ENCODE results near the gene LTBP2.

Gene LTBP2

GRCh38 chr14:74635847-74636246 lies 23.8 kb upstream of the LTBP2 start:
- Histone ChIP-seq H3K4me1 (ENCODE audit: control insufficient read depth, insufficient read depth, low read length) (peaks cover 5% of the 10 kb centered on the region), H3K9ac (ENCODE audit: low read length) (no peak overlapping the region), H3K27me3 (ENCODE audit: control insufficient read depth, insufficient read depth, low read length) (peaks cover 6% of the 10 kb centered on the region)

GRCh38 chr14:74634964-74635363 lies 22.9 kb upstream of the LTBP2 start:
- H3K4me3 ChIP-seq (ENCODE audit: low read length), result no peak overlapping the region
- H3K4me1 ChIP-seq (ENCODE audit: control insufficient read depth, insufficient read depth, low read length), result peaks cover 5% of the 10 kb centered on the region
- H3K36me3 ChIP-seq (ENCODE audit: control insufficient read depth, insufficient read depth, low read length), result no peaks in the 10 kb centered on the region
- peaks cover 6% of the 10 kb centered on the region for H3K27me3 ChIP-seq (ENCODE audit: control insufficient read depth, insufficient read depth, low read length)
- no peaks in the 10 kb centered on the region for H3K9me3 ChIP-seq (ENCODE audit: control insufficient read depth, low read length)
- H3K9ac ChIP-seq (ENCODE audit: low read length), result no peak overlapping the region

More at GRCh38 chr14:74635847-74636246, 23.8 kb upstream of the LTBP2 start:
- Histone ChIP-seq H3K4me3 (ENCODE audit: low read length) (no peak overlapping the region), H3K9me3 (ENCODE audit: control insufficient read depth, low read length) (no peaks in the 10 kb centered on the region), H3K36me3 (ENCODE audit: control insufficient read depth, insufficient read depth, low read length) (no peaks in the 10 kb centered on the region)

DNA sequence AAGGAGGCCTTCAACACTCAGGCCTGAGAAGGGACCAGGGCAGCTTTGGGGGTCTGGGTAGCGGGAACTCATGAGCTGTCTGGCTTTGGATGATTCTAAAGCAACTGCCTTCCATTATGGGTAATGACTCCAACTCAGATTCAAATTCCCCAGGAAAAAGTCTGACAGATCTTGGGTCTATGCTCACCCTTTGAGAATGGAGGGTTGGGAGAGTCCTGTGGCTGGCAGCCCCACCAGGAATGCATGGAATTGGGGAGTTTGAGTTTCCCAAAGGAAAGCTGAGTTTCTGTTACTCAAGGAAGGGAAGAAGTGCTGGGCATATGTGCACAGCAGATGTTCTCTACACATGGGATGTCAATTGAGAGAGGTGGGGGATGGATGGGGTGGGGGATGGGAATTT lies 22.4 kb upstream of the LTBP2 start:
- H3K36me3 ChIP-seq (ENCODE audit: control insufficient read depth, insufficient read depth, low read length), result no peaks in the 10 kb centered on the region
- no peak overlapping the region for H3K4me3 ChIP-seq (ENCODE audit: low read length)
- H3K27me3 ChIP-seq (ENCODE audit: control insufficient read depth, insufficient read depth, low read length), result peaks cover 6% of the 10 kb centered on the region
- peaks cover 5% of the 10 kb centered on the region for H3K4me1 ChIP-seq (ENCODE audit: control insufficient read depth, insufficient read depth, low read length)
- no peaks in the 10 kb centered on the region for H3K9me3 ChIP-seq (ENCODE audit: control insufficient read depth, low read length)
- H3K9ac ChIP-seq (ENCODE audit: low read length), result no peak overlapping the region

DNA sequence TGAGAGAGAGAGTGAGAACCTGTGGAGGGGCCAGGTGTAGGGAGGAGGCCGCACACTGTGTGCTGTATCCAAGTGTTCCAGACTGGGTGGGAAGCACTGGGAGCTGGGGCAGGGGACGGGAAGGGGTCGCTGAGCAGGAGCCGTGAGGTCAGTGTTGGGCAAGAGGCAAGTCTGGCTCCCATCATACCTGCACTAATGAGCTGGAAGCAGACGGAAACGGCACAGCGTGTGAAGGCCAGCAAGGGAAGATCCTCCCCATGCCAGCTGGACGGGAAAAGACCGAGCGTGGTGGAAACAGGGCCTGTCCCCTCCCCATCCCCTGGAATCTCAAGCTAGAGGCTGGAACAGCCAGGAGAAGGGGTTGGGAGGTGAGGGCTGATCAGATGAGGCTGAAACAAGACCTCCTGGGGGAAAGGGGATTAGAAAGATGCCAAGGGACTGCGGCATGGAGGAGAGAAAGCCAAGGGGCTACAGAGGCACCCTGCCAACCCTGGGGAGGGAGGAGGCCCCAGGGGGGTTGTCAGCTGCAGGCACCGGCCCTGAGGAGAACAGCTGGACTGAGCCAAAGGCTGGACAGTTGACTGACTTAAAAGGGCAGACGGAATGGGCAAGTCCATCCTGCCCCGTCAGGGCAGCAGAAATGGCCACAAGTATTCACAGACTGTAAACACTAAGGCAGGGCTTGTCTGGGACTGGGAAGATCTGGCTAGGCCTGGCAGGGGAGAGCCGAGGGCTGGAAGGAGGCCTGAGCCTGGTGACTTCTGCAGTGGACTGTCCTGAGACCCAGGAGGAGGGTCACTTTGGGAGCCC lies 19.0 kb upstream of the LTBP2 start:
- H3K36me3 ChIP-seq (ENCODE audit: control insufficient read depth, insufficient read depth, low read length), result no peaks in the 10 kb centered on the region
- H3K9me3 ChIP-seq (ENCODE audit: control insufficient read depth, low read length), result no peaks in the 10 kb centered on the region
- no peak overlapping the region for H3K4me3 ChIP-seq (ENCODE audit: low read length)
- H3K9ac ChIP-seq (ENCODE audit: low read length), result no peak overlapping the region
- H3K27me3 ChIP-seq (ENCODE audit: control insufficient read depth, insufficient read depth, low read length), result no peaks in the 10 kb centered on the region
- H3K4me1 ChIP-seq (ENCODE audit: control insufficient read depth, insufficient read depth, low read length), result peaks cover 5% of the 10 kb centered on the region

DNA sequence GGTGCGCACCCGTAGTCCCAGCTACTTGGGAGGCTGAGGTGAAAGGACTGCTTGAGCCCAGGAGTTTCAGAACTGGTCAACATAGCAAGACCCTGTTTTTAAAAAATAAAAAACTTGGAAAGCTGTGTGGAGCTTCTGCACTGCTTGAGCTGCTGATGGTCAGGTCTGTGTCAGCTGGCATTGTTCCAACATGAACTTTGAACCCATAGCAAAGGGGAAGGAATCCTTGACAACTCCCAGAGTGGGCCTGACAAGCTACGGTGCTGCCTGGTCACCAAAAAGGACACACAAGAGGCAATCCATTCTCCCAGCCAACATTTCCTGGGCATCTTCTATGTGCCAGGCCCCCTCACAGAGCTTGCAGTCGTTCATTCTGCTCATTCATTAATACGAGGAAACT lies 16.4 kb upstream of the LTBP2 start:
- Histone ChIP-seq H3K9ac (ENCODE audit: low read length) (no peak overlapping the region), H3K4me1 (ENCODE audit: control insufficient read depth, insufficient read depth, low read length) (peaks cover 6% of the 10 kb centered on the region), H3K4me3 (ENCODE audit: low read length) (no peak overlapping the region), H3K36me3 (ENCODE audit: control insufficient read depth, insufficient read depth, low read length) (no peaks in the 10 kb centered on the region), H3K27me3 (ENCODE audit: control insufficient read depth, insufficient read depth, low read length) (no peaks in the 10 kb centered on the region), H3K9me3 (ENCODE audit: control insufficient read depth, low read length) (no peaks in the 10 kb centered on the region)

GRCh38 chr14:74627076-74627475 lies 15.0 kb upstream of the LTBP2 start:
- H3K4me3 ChIP-seq (ENCODE audit: low read length), result no peak overlapping the region
- no peaks in the 10 kb centered on the region for H3K9me3 ChIP-seq (ENCODE audit: control insufficient read depth, low read length)
- no peaks in the 10 kb centered on the region for H3K36me3 ChIP-seq (ENCODE audit: control insufficient read depth, insufficient read depth, low read length)
- H3K27me3 ChIP-seq (ENCODE audit: control insufficient read depth, insufficient read depth, low read length), result peaks cover 3% of the 10 kb centered on the region
- peaks cover 4% of the 10 kb centered on the region for H3K4me1 ChIP-seq (ENCODE audit: control insufficient read depth, insufficient read depth, low read length)
- no peak overlapping the region for H3K9ac ChIP-seq (ENCODE audit: low read length)

DNA sequence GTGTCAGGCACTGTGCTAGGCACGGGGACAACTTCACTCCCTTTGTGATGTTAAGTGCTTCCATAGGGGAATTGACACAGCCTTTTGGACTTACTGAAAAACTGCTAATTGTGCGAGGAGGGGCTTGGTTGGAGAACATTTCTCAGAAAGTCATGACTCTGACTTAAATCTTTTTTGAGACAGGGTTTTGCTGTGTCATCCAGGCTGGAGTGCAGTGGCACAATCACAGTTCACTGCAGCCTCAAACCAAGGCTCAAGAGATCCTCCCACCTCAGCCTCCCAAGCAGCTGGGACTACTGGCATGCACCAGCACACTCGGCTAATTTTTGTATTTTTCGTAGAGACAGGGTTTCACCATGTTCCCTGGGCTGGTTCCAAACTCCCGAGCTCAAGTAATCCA lies 10.2 kb upstream of the LTBP2 start:
- Histone ChIP-seq H3K36me3 (ENCODE audit: control insufficient read depth, insufficient read depth, low read length) (no peaks in the 10 kb centered on the region), H3K27me3 (ENCODE audit: control insufficient read depth, insufficient read depth, low read length) (peaks cover 14% of the 10 kb centered on the region), H3K4me3 (ENCODE audit: low read length) (no peak overlapping the region), H3K9me3 (ENCODE audit: control insufficient read depth, low read length) (no peaks in the 10 kb centered on the region), H3K9ac (ENCODE audit: low read length) (no peak overlapping the region), H3K4me1 (ENCODE audit: control insufficient read depth, insufficient read depth, low read length) (peaks cover 26% of the 10 kb centered on the region)

GRCh38 chr14:74621556-74621955 lies 9.5 kb upstream of the LTBP2 start:
- no peak overlapping the region for H3K9ac ChIP-seq (ENCODE audit: low read length)
- H3K36me3 ChIP-seq (ENCODE audit: control insufficient read depth, insufficient read depth, low read length), result no peaks in the 10 kb centered on the region
- peaks cover 30% of the 10 kb centered on the region for H3K4me1 ChIP-seq (ENCODE audit: control insufficient read depth, insufficient read depth, low read length)
- H3K9me3 ChIP-seq (ENCODE audit: control insufficient read depth, low read length), result no peaks in the 10 kb centered on the region
- H3K27me3 ChIP-seq (ENCODE audit: control insufficient read depth, insufficient read depth, low read length), result peaks cover 19% of the 10 kb centered on the region
- H3K4me3 ChIP-seq (ENCODE audit: low read length), result no peak overlapping the region

DNA sequence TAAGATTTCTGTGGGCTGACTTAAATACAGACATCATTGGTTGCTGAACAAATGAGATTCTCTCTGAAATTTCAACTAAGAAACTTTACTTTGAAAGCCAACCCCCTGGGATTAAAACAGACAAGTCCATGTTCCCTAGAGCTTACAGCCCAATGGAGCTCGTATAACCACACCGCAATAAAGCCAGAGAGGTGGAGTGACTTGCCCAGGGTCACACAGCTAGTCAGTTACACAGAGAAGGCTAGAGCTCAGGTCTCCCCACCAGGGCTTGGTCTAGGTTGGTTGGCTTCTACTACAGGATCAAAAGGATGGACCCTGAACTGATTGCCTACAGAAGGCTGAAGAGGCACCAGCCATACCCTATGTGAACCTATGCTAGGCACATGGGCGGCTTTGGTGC lies 8.9 kb upstream of the LTBP2 start:
- H3K9me3 ChIP-seq (ENCODE audit: control insufficient read depth, low read length), result no peaks in the 10 kb centered on the region
- peaks cover 24% of the 10 kb centered on the region for H3K27me3 ChIP-seq (ENCODE audit: control insufficient read depth, insufficient read depth, low read length)
- H3K4me3 ChIP-seq (ENCODE audit: low read length), result no peak overlapping the region
- H3K4me1 ChIP-seq (ENCODE audit: control insufficient read depth, insufficient read depth, low read length), result peaks cover 34% of the 10 kb centered on the region
- no peaks in the 10 kb centered on the region for H3K36me3 ChIP-seq (ENCODE audit: control insufficient read depth, insufficient read depth, low read length)
- H3K9ac ChIP-seq (ENCODE audit: low read length), result no peak overlapping the region

DNA sequence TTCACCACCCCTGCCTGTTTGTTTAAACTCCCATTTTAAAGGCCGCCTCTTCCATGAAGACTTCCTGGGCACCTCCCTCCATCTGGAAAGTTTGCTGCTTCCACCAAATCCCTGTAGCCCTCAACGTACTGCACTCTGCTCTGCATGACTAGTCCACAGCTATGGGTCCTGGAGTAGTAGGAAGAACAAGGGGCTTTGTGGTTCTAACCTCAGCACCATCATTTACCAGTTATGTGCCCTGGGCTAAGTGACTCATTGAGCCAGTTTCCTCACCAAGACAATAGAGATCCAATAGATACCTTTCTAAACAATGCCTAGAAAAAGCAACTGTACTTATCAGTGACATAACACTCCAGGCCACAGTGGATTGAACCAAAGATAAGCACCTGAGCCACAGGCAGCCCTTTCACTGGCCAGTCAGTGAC lies 8.5 kb upstream of the LTBP2 start:
- no peaks in the 10 kb centered on the region for H3K36me3 ChIP-seq (ENCODE audit: control insufficient read depth, insufficient read depth, low read length)
- no peak overlapping the region for H3K9ac ChIP-seq (ENCODE audit: low read length)
- no peaks in the 10 kb centered on the region for H3K9me3 ChIP-seq (ENCODE audit: control insufficient read depth, low read length)
- H3K27me3 ChIP-seq (ENCODE audit: control insufficient read depth, insufficient read depth, low read length), result peaks cover 28% of the 10 kb centered on the region
- no peak overlapping the region for H3K4me3 ChIP-seq (ENCODE audit: low read length)
- peaks cover 31% of the 10 kb centered on the region for H3K4me1 ChIP-seq (ENCODE audit: control insufficient read depth, insufficient read depth, low read length)

DNA sequence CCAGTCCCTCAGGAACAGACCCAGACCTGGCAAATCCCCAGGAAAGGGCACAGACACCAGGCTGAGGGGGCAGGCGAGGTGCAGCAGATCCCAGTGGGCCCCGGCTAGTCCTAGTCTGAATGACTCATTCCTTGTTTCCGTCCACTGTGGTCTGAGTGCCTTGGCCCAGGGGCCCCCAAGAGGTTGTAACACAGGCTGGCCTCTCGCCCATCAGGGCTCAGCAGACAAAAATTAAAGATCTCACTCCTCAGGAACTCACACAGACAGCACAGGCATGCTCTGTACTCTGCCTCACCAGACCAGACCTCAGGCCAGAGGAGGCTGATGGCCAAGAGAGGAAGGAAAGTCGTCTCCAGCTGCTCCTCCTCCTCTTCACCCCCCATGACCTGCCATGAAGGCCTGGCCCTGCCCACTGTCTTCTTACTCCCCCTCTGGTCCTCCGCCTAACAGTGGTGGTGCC lies 7.7 kb upstream of the LTBP2 start:
- Histone ChIP-seq H3K4me1 (ENCODE audit: control insufficient read depth, insufficient read depth, low read length) (peaks cover 31% of the 10 kb centered on the region), H3K9me3 (ENCODE audit: control insufficient read depth, low read length) (no peaks in the 10 kb centered on the region), H3K4me3 (ENCODE audit: low read length) (no peak overlapping the region), H3K36me3 (ENCODE audit: control insufficient read depth, insufficient read depth, low read length) (no peaks in the 10 kb centered on the region), H3K9ac (ENCODE audit: low read length) (no peak overlapping the region), H3K27me3 (ENCODE audit: control insufficient read depth, insufficient read depth, low read length) (peaks cover 35% of the 10 kb centered on the region)

- no peaks in the 10 kb centered on the region for H3K9me3 ChIP-seq (ENCODE audit: control insufficient read depth, low read length)
- no peaks in the 10 kb centered on the region for H3K36me3 ChIP-seq (ENCODE audit: control insufficient read depth, insufficient read depth, low read length)
- peaks cover 31% of the 10 kb centered on the region for H3K4me1 ChIP-seq (ENCODE audit: control insufficient read depth, insufficient read depth, low read length)
- no peak overlapping the region for H3K9ac ChIP-seq (ENCODE audit: low read length)
- H3K27me3 ChIP-seq (ENCODE audit: control insufficient read depth, insufficient read depth, low read length), result peaks cover 46% of the 10 kb centered on the region
- H3K4me3 ChIP-seq (ENCODE audit: low read length), result no peak overlapping the region
These were observed 6.3 kb upstream of the LTBP2 start for GRCh38 chr14:74618078-74618952.
